GM21423 (cell line): ENCODE measurements around the gene SAFB.

Experiments used
- ATAC-seq: cut with Tn5 transposase; IDR thresholded peaks from one replicate; pipeline ENCODE4 v1.9.1; 2021; ENCODE audit warnings: mild to moderate bottlenecking, moderate library complexity; ENCODE audit not compliant: unreplicated experiment

The SAFB gene

DNA sequence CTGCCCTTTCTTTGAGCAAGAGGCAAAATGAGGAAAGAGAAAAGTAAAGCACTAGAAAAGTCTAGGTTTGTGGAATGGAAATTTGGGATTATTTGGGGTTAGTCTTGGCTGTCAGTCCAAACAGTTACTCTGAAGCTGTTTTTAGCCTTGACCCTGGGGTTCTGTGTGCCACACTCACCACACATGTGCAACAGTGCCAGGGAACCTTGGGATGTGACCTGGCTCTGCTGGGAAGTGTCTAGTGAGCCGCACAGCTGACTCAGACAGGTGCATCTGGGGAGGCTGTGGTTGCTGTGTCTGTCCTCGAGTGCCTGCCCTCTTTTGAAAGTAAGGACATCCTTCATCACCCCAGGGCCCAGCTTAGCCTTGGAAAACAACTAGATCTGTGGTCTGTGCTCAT lies 41.6 kb downstream of the SAFB start:
- no peak for ATAC-seq

DNA sequence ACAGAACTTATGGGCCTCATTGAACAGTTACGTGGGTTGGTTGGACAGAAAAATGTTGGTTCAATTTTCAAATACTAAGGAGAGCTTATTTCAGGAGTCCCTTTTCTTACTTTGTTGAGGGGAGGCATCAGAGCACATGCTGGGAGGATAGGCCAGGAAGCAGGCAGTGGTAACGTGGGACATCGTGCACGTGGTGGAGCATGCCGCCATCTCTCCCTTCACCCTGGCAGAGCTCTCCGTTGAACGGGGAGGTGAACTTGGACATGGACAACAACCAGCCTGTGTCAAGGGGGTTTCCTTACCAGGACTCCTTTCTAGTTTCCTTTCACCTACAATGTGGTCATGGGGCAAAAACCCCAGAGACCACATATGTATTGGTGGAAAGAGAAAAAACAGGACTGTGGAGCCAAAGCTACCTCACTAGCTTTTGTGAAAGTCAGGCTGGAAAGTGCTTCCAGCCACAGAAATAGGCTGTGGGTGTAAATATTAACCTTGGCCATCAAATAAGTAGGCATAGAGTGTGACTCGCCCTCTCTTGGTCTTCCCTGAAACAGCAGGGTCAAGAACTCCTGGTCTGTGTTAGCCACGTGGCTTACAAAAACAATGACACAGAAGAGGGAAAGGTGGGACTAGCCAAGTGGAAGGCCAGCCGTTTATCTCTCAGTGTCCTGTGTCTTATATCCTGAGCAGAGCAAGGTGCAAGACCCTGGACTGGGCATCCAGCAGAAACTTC lies 43.1 kb downstream of the SAFB start:
- no peak for ATAC-seq

DNA sequence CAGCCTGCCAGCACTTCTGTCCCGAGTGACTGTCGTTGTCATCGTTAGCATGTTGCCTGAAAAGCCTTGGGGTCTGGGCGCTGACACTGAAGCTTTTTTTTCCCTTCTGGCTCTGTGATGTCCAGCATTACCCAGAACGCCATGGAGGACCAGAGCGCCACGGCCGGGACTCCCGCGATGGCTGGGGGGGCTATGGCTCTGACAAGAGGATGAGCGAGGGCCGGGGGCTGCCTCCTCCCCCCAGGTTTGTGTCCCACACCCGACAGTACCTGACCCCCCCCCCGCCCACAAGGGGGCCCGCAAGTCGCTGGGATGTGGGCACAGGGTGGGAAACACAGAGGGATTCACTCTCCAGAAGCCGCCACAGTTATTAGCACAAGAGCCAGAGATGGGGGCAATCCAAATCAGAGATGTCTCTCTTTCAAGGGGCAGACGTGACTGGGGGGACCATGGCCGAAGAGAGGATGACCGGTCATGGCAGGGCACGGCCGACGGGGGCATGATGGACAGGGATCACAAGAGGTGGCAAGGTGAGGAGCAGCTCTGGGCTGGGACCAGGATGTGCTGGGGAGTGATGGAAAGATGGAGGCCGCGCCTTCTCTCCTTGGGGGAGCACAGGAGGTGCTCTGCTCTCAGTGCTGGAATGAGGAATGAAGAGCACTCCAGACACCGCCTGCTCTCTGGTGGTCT lies 44.2 kb downstream of the SAFB start:
- ATAC-seq: no peak

DNA sequence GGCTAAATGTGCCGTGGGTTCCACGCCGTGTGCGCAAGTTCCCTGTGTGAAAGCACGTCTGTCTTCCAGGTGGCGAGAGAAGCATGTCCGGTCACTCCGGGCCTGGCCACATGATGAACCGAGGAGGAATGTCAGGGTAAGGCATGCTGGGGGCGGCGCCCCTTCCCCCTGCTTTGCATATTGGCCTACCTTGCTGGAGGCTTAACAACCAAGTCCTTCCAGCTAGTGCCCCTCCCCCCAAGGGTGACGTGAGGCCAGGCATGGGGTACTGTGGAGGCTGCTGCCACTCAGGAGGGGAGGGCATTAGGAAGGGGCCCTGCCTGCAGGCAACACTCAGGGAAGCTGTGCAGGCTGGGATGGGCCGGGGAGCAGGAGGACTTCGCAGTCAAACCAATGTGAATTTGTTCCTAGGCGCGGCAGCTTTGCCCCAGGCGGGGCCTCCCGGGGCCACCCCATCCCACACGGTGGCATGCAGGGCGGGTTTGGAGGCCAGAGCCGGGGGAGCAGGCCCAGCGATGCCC lies 44.9 kb downstream of the SAFB start:
- no peak for ATAC-seq

DNA sequence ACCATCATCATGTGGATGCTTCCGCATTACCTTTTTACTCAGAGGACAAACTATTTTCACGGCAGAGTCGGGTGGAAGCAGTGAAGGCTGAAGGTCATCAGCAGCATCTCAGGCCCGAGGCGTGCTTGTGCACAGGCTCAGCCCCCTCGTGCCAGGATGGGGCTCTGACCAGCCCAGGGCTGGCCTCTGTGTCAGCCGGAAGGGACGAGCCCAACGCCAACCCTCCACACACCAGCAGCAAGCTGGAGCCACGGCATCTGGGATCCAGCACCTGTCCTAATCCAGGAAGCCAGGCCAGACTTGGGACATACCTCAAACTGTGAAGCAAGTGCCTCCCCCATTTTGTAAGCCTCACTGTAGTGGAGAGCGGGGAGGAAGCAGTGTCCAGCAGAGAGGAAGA lies 46.3 kb downstream of the SAFB start:
- ATAC-seq: no peak

DNA sequence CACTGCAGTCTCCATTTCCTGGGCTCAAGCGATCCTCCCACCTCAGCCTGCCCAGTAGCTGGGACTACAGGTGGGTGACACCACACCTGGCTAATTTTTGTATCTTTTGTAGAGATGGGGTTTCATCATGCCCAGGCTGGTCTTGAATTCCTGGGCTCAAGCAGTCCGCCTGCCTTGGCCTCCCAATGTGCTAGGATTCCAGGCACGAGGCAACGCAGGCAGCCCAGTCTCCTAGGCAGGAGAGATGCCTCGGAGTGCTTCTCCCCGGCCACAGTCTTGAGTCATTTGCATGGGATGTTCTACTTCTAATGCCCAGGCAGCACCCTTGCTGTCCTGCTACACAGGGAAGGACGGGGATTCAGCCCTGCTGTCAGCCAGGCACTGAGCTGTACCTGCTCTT lies 48.7 kb downstream of the SAFB start:
- ATAC-seq: no peak

DNA sequence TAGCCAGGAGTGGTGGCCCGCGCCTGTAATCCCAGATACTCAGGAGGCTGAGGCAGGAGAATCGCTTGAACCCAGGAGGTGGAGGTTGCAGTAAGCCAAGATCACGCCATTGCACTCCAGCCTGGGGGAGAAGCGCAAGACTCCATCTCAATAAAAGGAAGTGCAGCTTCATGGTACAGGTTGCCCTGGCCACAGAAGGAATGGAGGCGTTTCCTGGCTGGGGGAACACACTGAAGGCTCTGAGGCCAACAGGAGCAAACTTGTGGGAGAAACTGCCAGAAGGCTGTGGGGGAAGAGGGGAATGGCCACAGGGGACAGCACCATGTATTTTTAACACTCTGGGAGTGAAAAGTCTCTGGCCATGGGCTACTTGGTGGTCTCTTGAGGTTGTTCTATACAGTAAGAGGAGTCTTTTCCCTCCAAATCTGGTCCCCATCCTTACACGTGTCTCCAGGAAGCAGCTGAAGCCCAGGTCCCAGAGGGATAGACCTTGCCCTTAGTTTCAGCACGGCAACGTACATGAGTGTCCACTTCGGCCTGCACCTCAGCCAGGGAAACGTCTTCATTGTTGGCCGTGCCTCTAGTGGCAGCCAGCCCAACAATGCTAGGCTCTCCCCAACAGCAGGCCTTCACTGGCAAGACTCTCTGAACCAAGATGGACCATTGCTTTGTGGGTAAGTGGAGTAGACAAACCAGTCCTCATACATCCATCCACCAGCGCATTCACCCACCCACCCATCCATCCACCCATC lies 50.0 kb downstream of the SAFB start:
- no peak for ATAC-seq

DNA sequence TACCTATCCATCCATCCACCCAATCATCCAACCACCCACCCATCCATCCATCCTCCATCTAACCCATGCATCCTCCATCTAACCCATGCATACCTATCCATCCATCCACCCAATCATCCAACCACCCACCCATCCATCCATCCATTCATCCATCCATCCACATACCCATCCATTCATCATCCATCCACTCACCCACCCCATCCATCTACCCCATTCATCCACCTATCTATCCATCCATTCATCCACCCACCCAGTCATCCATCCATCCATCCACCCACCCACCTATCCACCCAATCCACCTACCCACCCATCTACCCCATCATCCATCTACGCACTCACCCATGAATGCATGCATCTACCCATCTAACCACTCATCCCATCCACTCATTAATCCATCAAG lies 50.9 kb downstream of the SAFB start:
- ATAC-seq: no peak

DNA sequence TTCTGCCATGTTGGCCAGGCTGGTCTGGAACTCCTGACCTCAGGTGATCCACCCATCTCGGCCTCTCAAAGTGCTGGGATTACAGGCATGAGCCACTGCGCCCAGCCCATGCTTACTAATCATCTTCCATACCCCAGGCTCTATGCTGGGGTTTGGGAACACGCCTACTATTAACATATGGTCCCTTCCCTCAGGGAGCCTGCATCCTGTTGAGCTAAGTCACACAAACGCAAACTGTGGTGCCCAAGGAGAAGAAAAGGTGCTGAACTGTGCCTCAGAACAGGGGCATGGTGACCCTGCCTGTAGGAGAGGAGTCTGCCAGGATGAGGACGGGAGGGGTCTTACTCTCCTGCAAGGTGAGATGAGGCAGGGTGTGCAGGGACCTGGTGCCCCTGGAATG lies 51.8 kb downstream of the SAFB start:
- ATAC-seq: no peak

DNA sequence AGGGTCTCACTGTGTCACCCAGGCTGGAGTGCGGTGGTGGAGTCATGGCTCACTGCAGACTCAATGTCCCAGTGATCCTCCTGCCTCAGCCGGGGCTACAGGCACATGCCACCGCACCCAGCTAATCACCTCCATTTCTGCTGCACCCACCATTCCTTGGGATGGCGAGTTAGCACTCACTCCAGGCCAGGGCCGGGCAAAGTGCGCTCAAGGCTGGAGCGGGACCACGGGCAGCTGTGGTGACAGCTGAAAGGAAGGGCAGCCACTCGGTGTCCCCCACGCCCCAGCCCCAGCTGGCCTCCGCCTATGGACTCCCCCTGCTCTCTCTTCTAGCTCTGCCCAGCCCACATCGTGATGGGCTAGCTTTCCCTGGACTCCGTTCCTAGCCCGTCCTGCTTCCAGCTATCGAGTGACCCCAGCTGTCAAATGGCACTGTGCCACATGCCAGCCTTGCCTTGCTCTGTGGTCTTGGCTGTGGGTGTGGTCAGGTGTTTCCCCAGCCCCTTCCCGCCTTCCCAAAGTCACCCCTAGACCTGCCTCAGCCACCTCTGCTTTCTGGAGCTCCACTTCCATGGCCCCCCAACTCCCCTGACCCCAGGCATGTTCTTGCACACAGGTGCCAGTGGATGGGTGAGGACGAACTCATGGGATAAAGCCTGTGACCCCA lies 53.4 kb downstream of the SAFB start:
- ATAC-seq: no peak

DNA sequence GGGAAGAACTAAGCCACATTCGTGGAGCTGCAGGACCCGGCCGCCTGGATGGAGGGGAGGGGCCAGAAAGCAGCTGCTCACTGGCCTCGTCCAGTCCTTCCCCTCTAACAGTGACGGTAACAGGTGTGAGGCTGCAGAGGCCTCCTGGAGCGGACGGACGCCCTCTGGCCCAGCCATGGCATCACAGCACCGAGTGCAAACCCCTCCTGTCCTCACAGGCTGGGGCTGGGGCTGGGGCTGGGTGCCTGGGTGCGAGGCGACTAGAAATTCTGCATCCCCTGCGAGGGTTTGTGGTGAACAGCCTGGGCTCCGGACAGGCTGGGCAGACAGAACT lies 53.9 kb downstream of the SAFB start:
- ATAC-seq: no peak

DNA sequence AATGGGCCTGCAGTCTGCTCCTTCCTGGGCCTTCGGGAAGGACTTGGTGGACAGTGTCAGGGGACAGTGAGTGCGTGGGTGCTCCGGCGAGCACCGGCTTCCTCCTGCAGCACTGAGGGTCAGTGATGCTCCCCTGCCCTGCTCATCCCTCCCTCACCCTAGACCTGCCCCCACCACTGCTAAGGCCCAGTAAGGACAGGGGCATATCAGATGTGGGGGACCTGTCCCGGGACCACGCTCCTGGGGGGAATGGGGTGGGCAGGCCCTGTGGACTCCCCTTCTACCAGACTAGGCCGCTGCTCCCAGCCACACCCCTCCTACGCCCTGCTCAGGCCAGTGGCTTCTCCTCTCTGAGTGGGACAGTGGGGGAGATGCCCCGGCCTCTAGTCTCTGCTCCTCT lies 54.3 kb downstream of the SAFB start:
- ATAC-seq: no peak

DNA sequence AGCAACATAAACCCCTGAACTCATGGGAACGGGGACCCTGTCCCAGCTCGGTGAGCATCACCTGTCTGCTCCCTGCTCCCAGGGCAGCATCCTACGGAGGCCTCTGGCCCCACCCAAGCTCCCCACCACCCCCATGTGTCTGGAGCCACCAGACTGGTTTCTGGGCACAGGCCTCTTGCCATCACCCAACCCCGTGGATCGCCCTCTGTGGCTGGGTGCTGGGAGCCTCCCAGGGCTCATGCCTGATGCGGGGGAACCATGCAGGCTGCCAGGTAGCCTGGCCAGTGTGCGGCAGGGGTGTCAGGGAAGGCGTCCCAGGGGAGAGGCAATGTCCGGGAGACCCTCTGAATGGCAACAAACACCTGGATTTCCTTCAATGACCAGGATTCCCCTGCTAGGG lies 54.7 kb downstream of the SAFB start:
- ATAC-seq: no peak

DNA sequence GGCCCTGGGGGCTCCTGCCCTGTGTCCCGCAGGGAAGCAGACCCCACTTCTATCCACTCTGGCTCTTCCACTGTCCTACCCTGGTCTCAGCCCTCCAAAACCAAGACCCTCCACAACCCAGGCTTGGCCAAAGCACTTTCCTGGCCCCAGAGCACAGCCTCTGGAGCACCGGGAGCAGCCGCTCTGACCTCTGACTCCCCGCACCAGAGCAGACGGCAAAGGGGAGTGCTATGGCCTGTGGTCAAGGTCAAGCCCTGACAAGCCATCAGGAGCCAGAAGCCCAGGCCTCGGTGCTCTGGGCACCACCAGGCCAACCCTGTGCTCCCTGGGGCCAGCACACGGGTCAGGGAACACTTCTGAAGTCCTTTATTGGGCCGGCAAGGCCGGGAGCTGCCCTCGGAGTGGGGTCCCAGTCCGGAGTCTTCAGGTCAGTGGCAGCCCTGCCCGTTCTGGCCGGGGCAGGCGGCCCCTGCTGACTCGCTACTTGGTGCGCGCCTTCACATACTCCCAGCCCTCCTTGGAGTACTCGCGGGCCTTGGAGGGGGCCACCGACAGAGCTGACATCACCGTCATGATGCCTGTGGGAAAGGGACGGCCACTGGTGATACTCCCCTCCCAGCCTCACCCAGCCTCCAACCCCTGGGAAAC lies 55.3 kb downstream of the SAFB start:
- no peak for ATAC-seq

DNA sequence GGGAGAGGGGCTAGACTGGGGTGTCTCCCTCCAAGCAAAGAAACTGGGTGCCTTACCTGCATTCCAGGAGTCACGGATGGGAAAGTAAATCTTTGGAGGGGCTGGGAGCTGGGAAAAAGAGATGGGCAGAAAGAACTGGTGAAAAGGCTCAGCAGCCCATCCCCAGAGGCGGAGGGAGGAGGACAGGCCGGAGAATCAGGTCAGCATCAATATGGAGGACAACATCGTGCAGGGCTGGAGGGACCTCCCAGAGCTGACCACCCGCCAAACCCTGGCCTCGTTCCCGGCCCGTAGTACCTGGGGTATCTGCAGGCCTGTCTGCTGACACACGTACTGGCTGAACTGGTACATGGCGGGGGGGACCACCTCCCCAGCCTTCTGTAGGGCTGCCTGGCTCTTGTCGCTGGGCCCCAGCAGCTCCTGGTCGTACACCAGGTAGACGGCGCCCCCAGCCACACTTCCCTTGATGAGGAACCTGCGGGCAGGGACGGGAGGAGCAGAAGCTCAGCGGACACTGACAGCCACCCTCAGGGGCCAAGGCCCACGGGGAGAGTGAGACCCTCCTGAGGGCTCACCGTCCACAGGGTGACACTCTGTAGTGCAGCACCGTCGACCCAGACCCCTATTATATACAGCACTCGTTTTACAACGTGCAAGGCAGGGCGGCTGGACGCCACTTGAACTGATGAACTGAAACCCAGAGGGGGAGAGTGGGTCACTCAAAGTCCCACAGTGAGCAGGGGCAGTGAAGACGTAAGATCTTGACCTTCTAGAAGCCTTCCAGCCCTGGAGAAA lies 56.6 kb downstream of the SAFB start:
- ATAC-seq: no peak

DNA sequence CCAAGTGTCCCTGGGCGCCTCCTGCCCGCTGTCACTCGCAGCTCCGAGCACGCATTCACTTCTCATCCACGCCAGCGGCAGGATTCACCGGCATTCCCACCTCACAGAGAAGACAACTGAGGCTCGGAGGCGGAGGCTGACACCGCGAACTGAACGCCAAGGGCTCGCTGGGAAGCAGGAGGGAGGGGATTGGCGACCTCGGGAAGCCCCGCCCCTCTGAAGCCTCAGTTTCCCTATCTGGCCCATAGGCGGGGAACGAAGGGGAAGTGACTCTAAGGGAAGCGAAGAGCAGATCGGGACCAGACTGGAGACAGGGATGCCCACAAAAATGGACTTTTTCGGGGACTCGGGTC lies 57.2 kb downstream of the SAFB start:
- no peak for ATAC-seq

DNA sequence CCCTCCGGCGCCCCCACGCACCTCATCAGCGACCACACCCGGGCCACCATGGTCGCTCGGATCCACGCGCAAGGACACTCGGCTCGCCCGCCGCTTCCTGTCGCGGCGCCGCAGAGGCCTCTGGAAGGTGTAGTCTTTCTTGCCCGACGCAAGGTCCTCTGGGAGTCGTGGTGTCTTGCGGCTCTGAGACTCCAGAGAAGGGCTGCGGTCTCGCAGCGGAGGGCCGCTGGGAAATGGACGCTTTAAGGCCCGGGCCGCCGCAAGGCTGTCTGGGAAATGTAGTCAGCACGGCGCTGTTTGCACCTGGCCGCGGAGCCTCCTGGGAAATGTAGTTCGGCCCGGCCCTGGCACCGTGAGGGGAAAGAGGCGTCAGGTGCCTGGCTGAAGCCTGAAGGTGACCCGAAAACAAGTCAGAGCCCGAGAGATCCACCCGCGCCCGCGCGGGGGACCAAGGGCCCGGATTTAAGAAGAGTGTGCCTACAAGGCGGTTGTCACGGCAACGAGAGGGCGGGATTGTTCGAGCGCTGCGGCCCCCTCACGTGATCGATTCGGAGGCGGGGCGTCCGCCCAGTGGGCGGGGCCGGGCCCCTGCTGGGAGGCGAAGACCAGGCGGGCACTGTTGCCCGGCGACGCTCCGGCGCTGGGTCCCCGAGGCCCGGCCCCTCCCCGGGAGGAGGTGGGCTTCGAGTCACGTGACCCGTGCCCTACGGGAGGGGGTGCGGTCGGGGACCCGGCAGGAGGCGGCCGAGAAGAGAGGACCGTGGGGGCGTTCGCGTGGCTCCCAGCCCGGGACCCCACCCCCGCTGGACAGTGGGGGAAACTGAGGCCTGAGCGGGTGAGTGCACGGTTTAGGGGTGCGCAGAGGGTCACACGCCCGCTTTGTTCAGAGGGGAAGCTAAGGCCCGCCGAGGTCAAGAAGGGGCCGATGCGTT lies 57.8 kb downstream of the SAFB start, which contains the start of the genes HSD11B1L and MICOS13:
TSS of gene HSD11B1L (plus strand) at position 591 of the 932 bp plus-strand sequence. CDS start 3,806 bp downstream, outside the sequence.
TSS of gene MICOS13 (minus strand) at position 80 of the 932 bp plus-strand sequence. CDS start at position 50, 30 bp downstream.
- peak; percentile 86 for ATAC-seq

DNA sequence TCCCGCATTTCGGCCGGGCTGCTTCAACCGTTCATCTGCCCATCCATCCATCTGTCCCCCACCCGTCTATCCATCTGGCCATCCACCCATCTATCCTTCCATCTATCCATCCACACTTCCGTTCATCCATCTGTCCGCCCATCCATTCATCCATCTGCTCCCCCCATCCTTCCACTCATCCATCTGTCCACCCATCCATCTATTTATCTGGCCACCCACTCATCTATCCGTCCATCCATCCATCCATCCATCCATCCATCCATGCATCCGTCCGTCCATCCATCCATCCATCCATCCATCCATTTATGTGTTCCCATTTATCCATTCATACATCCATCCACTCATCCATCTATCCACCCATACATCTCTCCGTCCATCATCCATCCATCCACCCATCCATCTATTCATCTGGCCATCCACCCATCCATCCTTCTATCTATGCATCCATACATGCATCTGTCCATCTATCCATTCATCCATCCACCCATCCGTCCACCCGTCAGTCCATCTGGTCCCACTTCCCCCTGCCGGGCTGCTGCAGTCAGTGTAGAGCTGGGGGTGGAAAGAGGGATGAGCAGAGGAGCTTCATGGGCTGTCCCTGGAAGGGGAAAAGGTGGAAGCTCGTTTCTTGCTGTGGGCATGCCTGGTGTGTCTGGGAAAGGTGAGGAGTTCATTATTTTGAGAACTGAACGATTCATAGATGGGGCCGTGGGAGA lies 58.7 kb downstream of the SAFB start:
- ATAC-seq: no peak
